A549 (cell line): ENCODE results near the gene MRPL22. TPM values are rescaled to one million over a fixed set of nuclear protein-coding genes. Genes with fewer than 3 reads are reported as not detected.

Experiments
- ATAC-seq, 2 experiments: fragments of 200-7000 bp in 1 of 2; fragments of >200 bp in 1 of 2; cut with Nextera tagmentation in 1 of 2; cut with Tn5 transposase in 1 of 2; 3 replicates each; pipeline versions ENCODE4 v1.8.0 to v1.9.1; 2018 to 2020; ENCODE audit warnings: mild to moderate bottlenecking in 1 of 2, moderate library complexity in 1 of 2
- CTCF ChIA-PET: fragments of 300-600 bp; sonication (Branson Sonifier 250); formaldehyde crosslinking; extraction: SDS; loops from one replicate; lab custom pipeline; 2021; ENCODE audit warnings: antibody characterized with exemption, inconsistent platforms; lab: Yijun Ruan, JAX
- POLR2A ChIA-PET: fragments of 350-600 bp; formaldehyde crosslinking; extraction: SDS; loops from one replicate; lab custom pipeline; 2021; ENCODE audit warnings: antibody characterized with exemption, inconsistent platforms; lab: Yijun Ruan, JAX
- DNase-seq, 2 experiments: peaks; one replicate each; pipeline versions ENCODE4 v3.0.0 to v3.0.0-alpha.2; 2011 to 2016; ENCODE audit warnings: low read depth in 1 of 2, low spot score in 1 of 2
- FAIRE-seq: peaks from 2 replicates; lab custom pipeline; 2011; peaks lifted over from hg19 to GRCh38; lab: Jason Lieb, UNC
- H3K27ac ChIP-seq, 2 experiments: fragments of >200 bp; sonication (Bioruptor Twin); formaldehyde crosslinking; 3 replicates each; pipeline ENCODE4 v1.5.1; 2016 to 2017
- H3K4me1 ChIP-seq: fragments of >200 bp; sonication (Bioruptor Twin); formaldehyde crosslinking; 3 replicates; pipeline ENCODE4 v1.6.1; 2016
- H3K4me2 ChIP-seq: fragments of >200 bp; sonication (Bioruptor Twin); formaldehyde crosslinking; 3 replicates; pipeline ENCODE4 v1.6.1; 2016
- H3K4me3 ChIP-seq: fragments of >200 bp; sonication (Bioruptor Twin); formaldehyde crosslinking; 3 replicates; pipeline ENCODE4 v1.5.1; 2016
- H3K9me3 ChIP-seq: fragments of >200 bp; sonication (Bioruptor Twin); formaldehyde crosslinking; 3 replicates; pipeline ENCODE4 v1.6.1; 2016
- CHD2 ChIP-seq: fragments of 150-350 bp; IDR thresholded peaks from 2 replicates; pipeline ENCODE4 v1.6.1; 2014; ENCODE audit warnings: low read length; ENCODE audit not compliant: partially characterized antibody
- CHD4 ChIP-seq: fragments of 200-600 bp; sonication (generic); IDR thresholded peaks from 2 replicates; pipeline ENCODE4 v1.6.1; 2016; ENCODE audit warnings: antibody characterized with exemption, mild to moderate bottlenecking, borderline replicate concordance
- EHF ChIP-seq: fragments of 250-450 bp; sonication (Bioruptor Pico); IDR thresholded peaks from 2 replicates; pipeline ENCODE4 v1.5.0; 2020; ENCODE audit warnings: mild to moderate bottlenecking
- ESRRA ChIP-seq: fragments of 150-350 bp; IDR thresholded peaks from 2 replicates; pipeline ENCODE4 v1.6.1; 2014; ENCODE audit warnings: mild to moderate bottlenecking, low read length, borderline replicate concordance
- FOXS1 ChIP-seq: fragments of 250-450 bp; sonication (Bioruptor Pico); IDR thresholded peaks from 2 replicates; pipeline ENCODE4 v1.5.0; 2020; ENCODE audit warnings: mild to moderate bottlenecking, moderate library complexity
- GATA3 ChIP-seq: IDR thresholded peaks from 2 replicates; pipeline ENCODE4 v1.6.1; 2012; ENCODE audit warnings: borderline replicate concordance
- HDAC2 ChIP-seq: fragments of 200-600 bp; sonication (generic); IDR thresholded peaks from 2 replicates; pipeline ENCODE4 v1.6.1; 2016
- HEYL ChIP-seq: fragments of 250-450 bp; sonication (Bioruptor Pico); IDR thresholded peaks from 2 replicates; pipeline ENCODE4 v1.8.0; 2021; ENCODE audit warnings: mild to moderate bottlenecking, moderate library complexity
- HOXA7 ChIP-seq: fragments of 250-450 bp; sonication (Bioruptor Pico); IDR thresholded peaks from 2 replicates; pipeline ENCODE4 v1.5.0; 2020; ENCODE audit warnings: mild to moderate bottlenecking, moderate library complexity
- JUNB ChIP-seq: fragments of >200 bp; sonication (Bioruptor Twin); formaldehyde crosslinking; IDR thresholded peaks from 2 replicates; pipeline ENCODE4 v1.6.1; 2016
- NFE2L2 ChIP-seq: fragments of 150-350 bp; conservative IDR thresholded peaks from 2 replicates; pipeline ENCODE4 v1.6.1; 2014; ENCODE audit warnings: low read length
- NPAS2 ChIP-seq: fragments of 250-450 bp; sonication (Bioruptor Pico); IDR thresholded peaks from 2 replicates; pipeline ENCODE4 v1.8.0; 2022; ENCODE audit warnings: mild to moderate bottlenecking, moderate library complexity, borderline replicate concordance
- RAD21 ChIP-seq, 2 experiments: fragments of >200 bp in 1 of 2; sonication (Bioruptor Twin) in 1 of 2; formaldehyde crosslinking in 1 of 2; IDR thresholded peaks in 1 of 2; conservative IDR thresholded peaks in 1 of 2; 2 replicates in 1 of 2; 3 replicates in 1 of 2; pipeline ENCODE4 v1.6.1; 2012 to 2018; ENCODE audit warnings: inconsistent platforms in 1 of 2
- RARB ChIP-seq: fragments of 250-450 bp; sonication (Bioruptor Pico); IDR thresholded peaks from 2 replicates; pipeline ENCODE4 v1.8.0; 2021; ENCODE audit warnings: mild to moderate bottlenecking, moderate library complexity
- RCOR1 ChIP-seq: fragments of 150-350 bp; IDR thresholded peaks from 2 replicates; pipeline ENCODE4 v1.6.1; 2014; ENCODE audit warnings: antibody characterized with exemption, low read length, low read depth
- RNF2 ChIP-seq: fragments of 200-600 bp; sonication (generic); IDR thresholded peaks from 2 replicates; pipeline ENCODE4 v1.6.1; 2016; ENCODE audit warnings: low read depth, mild to moderate bottlenecking, antibody characterized with exemption, moderate library complexity, borderline replicate concordance
- SREBF2 ChIP-seq: fragments of 450-650 bp; IDR thresholded peaks from 2 replicates; pipeline ENCODE4 v1.6.1; 2014; ENCODE audit warnings: mild to moderate bottlenecking, moderate library complexity
- TP53 ChIP-seq: fragments of 250-450 bp; sonication (Bioruptor Pico); IDR thresholded peaks from 2 replicates; pipeline ENCODE4 v1.5.0; 2021; ENCODE audit warnings: mild to moderate bottlenecking, moderate library complexity
- ZFP36 ChIP-seq: fragments of 450-650 bp; IDR thresholded peaks from 2 replicates; pipeline ENCODE4 v1.6.1; 2014; ENCODE audit warnings: borderline replicate concordance; ENCODE audit not compliant: partially characterized antibody
- ZSCAN20 ChIP-seq: fragments of 250-450 bp; sonication (Bioruptor Pico); IDR thresholded peaks from 2 replicates; pipeline ENCODE4 v1.8.0; 2022; ENCODE audit warnings: mild to moderate bottlenecking, moderate library complexity
- WGBS: methylation state at CpG from one replicate; pipeline ENCODE4 v1.1.6; 2017; ENCODE audit errors: missing lambda C conversion rate; 5-methylcytosine and 5-hydroxymethylcytosine counted together
- polyA plus RNA-seq, 4 experiments: library from polyadenylated mRNA; depleted of rRNA in 3 of 4; stranded (reverse); fragments of >200 nt; fragmentation: RNase III in 1 of 4; extraction: RNeasy Plus Mini Kit Qiagen cat#74134 plus additional on column Dnase treatment in 1 of 4; gene quantifications; 2 replicates in 3 of 4; 3 replicates in 1 of 4; pipeline ENCODE4 v1.2.3, GENCODE V29; 2011 to 2017
- TF ChIP-seq, protein P1 (sequence below): fragments of 250-450 bp; sonication (Bioruptor Pico); IDR thresholded peaks from 2 replicates; pipeline ENCODE4 v1.5.0; 2020; ENCODE audit warnings: low read depth, mild to moderate bottlenecking, moderate library complexity
- TF ChIP-seq, protein P2 (sequence below): IDR thresholded peaks from 2 replicates; pipeline ENCODE4 v1.6.1; 2012
- TF ChIP-seq, protein P3 (sequence below): IDR thresholded peaks from 2 replicates; pipeline ENCODE4 v1.6.1; 2012

The MRPL22 gene
- polyA plus RNA-seq, 2 of the 4 experiments (the other 2 are of a cell fraction), result 56.3 to 91.0 TPM

DNA sequence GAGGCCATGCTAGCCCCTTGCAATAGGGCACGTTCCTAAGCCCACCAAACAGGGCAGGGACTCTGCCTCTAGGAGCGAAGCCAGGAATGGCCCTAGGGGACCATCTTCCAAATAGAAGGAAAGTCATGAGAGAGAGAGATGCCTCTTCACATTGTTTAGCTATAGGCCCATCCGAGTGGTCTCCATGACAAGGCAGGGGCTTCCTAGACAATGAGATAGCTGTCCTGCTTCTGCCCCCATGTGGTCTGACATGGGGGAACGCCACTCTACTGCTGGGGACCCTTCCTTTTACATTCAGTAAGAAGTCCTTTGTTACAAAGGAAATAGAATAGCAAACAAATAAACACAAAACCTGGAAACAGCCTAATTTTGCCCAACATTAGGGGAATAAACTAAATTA lies 54.8 kb downstream of the MRPL22 start:
- Histone ChIP-seq H3K4me1 (no peaks in the 10 kb centered on the region), H3K4me3 (no peak overlapping the region), H3K4me2 (no peak overlapping the region), H3K27ac (no peak overlapping the region), H3K9me3 (no peaks in the 10 kb centered on the region)
- DNase-seq (no peak), ATAC-seq (no peak), FAIRE-seq (no peak)
- no peak for TF ChIP-seq CHD4
- TF ChIP-seq HEYL (CRISPR knock-in tag), result no peak
- TF ChIP-seq ESRRA, result no peak
- TF ChIP-seq CHD2, result no peak
- no peak for TF ChIP-seq GATA3
- TF ChIP-seq HOXA7 (CRISPR knock-in tag), result no peak
- no peak for TF ChIP-seq NFE2L2
- TF ChIP-seq RCOR1, result no peak
- no peak for TF ChIP-seq RNF2
- no peak for TF ChIP-seq ZFP36
- TF ChIP-seq TP53 (CRISPR knock-in tag), result no peak
- TF ChIP-seq, protein P1, sequence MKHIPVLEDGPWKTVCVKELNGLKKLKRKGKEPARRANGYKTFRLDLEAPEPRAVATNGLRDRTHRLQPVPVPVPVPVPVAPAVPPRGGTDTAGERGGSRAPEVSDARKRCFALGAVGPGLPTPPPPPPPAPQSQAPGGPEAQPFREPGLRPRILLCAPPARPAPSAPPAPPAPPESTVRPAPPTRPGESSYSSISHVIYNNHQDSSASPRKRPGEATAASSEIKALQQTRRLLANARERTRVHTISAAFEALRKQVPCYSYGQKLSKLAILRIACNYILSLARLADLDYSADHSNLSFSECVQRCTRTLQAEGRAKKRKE (CRISPR knock-in tag), result no peak
- no peak for TF ChIP-seq SREBF2
- 41% methylated on average over 4 of the region's 4 CpGs for WGBS
- POLR2A ChIA-PET, result no interaction called here
- CTCF ChIA-PET, result interaction anchor here (0.6 to 1.4 kb wide), 3 partner anchors 23 to 1377 kb away, joined by 3 to 4 read pairs (median 4); no protein-coding TSS in a partner anchor

DNA sequence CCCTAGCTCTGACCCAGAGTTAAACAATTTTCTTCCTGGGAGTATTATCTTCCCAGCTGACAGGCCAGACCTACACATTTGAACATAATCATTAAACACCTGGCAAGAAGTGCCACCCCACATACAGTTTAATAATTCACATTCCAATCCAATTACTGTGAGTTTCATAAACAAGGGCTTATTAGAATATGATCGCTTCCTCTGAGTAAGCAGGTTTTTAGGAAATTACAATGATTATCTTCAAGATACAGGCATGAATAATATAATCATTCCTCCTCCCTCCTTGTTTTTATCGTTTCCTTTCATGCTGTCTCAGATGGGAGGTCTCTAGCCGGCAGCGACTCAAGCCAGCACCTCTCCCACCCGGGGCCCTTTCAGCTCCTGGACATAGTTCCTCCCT lies 56.9 kb downstream of the MRPL22 start:
- no peak for ATAC-seq
- no peak for TF ChIP-seq RAD21 (conservative IDR thresholded peaks at IDR 0.05 in 1 of 2, IDR thresholded peaks at IDR 0.05 in 1 of 2)
- no peak for TF ChIP-seq EHF (CRISPR knock-in tag)
- no peak for TF ChIP-seq FOXS1 (CRISPR knock-in tag)
- TF ChIP-seq ZSCAN20 (CRISPR knock-in tag), result no peak
- no peak for TF ChIP-seq RCOR1
- TF ChIP-seq, protein P2, sequence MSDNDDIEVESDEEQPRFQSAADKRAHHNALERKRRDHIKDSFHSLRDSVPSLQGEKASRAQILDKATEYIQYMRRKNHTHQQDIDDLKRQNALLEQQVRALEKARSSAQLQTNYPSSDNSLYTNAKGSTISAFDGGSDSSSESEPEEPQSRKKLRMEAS, result no peak
- no peak for TF ChIP-seq NPAS2 (CRISPR knock-in tag)
- Histone ChIP-seq H3K27ac (no peak overlapping the region), H3K4me2 (no peak overlapping the region), H3K9me3 (no peaks in the 10 kb centered on the region), H3K4me1 (no peaks in the 10 kb centered on the region), H3K4me3 (no peak overlapping the region)
- CTCF ChIA-PET, result interaction anchor here (1.6 kb wide), 1 partner anchor 25 kb away, joined by 3 read pairs; no protein-coding TSS in a partner anchor
- no peak for DNase-seq
- POLR2A ChIA-PET, result no interaction called here
- FAIRE-seq, result no peak
- WGBS, result 88% methylated on average over 5 of the region's 5 CpGs

DNA sequence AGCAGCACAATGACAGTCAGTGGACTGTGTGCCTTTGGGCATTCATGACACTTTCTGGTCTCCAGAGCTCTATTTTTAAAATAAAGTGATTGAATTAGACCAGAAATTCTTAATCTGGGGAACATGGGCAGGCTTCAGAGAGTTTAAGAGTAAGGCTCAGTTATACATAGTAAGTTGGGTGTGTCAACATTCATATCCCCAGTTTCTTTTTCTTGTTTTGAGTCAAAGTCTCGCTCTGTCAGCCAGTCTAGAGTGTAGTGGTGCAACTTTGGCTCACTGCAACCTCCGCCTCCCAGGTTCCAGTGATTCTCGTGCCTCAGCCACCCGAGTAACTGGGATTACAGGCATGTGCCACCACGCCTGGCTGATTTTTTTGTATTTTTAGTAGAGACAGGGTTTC lies 59.0 kb downstream of the MRPL22 start:
- 43% methylated on average over 5 of the region's 5 CpGs for WGBS

More for the DNA sequence above, 59.0 kb downstream of the MRPL22 start:
- ChIA-PET CTCF (interaction anchor here (0.8 to 1.0 kb wide), 2 partner anchors 9 to 27 kb away, joined by 3 read pairs; no protein-coding TSS in a partner anchor), POLR2A (no interaction called here)
- TF ChIP-seq RARB (CRISPR knock-in tag) (no peak), ZSCAN20 (CRISPR knock-in tag) (no peak), JUNB (no peak), HDAC2 (no peak)
- TF ChIP-seq, protein P3, sequence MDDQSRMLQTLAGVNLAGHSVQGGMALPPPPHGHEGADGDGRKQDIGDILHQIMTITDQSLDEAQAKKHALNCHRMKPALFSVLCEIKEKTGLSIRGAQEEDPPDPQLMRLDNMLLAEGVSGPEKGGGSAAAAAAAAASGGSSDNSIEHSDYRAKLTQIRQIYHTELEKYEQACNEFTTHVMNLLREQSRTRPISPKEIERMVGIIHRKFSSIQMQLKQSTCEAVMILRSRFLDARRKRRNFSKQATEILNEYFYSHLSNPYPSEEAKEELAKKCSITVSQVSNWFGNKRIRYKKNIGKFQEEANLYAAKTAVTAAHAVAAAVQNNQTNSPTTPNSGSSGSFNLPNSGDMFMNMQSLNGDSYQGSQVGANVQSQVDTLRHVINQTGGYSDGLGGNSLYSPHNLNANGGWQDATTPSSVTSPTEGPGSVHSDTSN, result no peak
- no peak for ATAC-seq
- FAIRE-seq, result no peak
- H3K9me3 ChIP-seq, result no peaks in the 10 kb centered on the region
- H3K4me3 ChIP-seq, result no peak overlapping the region
- H3K4me2 ChIP-seq, result no peak overlapping the region
- H3K4me1 ChIP-seq, result no peaks in the 10 kb centered on the region
- no peak overlapping the region for H3K27ac ChIP-seq
- DNase-seq, result no peak
